Heart left ventricle (tissue), 16 donors: Measurements from ENCODE around the gene NAXE. TPM values are rescaled to one million over a fixed set of nuclear protein-coding genes. Genes with fewer than 3 reads are reported as not detected.

Experiments
- ATAC-seq, 4 donors: fragments of 200-7000 bp; cut with Tn5 transposase; one replicate each; pipeline ENCODE4 v1.9.1; 2020 to 2022; ENCODE audit warnings: moderate library complexity in 4 of 4, mild to moderate bottlenecking in 3 of 4, moderate number of reproducible peaks in 1 of 4
- DNase-seq, 5 donors: peaks; one replicate each; pipeline ENCODE4 v3.0.0-alpha.2; 2020
- H3K27ac ChIP-seq, 12 donors: fragments of 200-600 bp; sonication (generic) in 4 of 12; one replicate each; pipeline versions ENCODE4 v1.5.0 to v1.8.0; 2016 to 2022; ENCODE audit warnings: mild to moderate bottlenecking in 2 of 12
- H3K27me3 ChIP-seq, 9 donors: fragments of 200-600 bp; sonication (generic) in 2 of 9; one replicate each; pipeline versions ENCODE4 v1.5.1 to v1.8.0; 2016 to 2022; ENCODE audit warnings: mild to moderate bottlenecking in 3 of 9
- H3K36me3 ChIP-seq, 9 donors: fragments of 200-600 bp; sonication (generic) in 2 of 9; one replicate each; pipeline versions ENCODE4 v1.5.0 to v1.8.0; 2018 to 2022; ENCODE audit warnings: mild to moderate bottlenecking in 2 of 9
- H3K4me1 ChIP-seq, 12 donors: fragments of 200-600 bp; sonication (generic) in 4 of 12; one replicate each; pipeline versions ENCODE4 v1.5.0 to v1.8.0; 2016 to 2022; ENCODE audit warnings: mild to moderate bottlenecking in 3 of 12
- H3K4me3 ChIP-seq, 12 donors: fragments of 200-600 bp; sonication (generic) in 4 of 12; one replicate each; pipeline versions ENCODE4 v1.5.0 to v1.8.0; 2017 to 2022; ENCODE audit warnings: mild to moderate bottlenecking in 9 of 12, moderate library complexity in 4 of 12
- H3K9me3 ChIP-seq, 12 donors: fragments of 200-600 bp; sonication (generic) in 4 of 12; one replicate each; pipeline versions ENCODE4 v1.5.0 to v1.8.0; 2016 to 2022; ENCODE audit warnings: mild to moderate bottlenecking in 1 of 12
- CTCF ChIP-seq, 12 donors: fragments of 200-600 bp; sonication (generic) in 4 of 12; IDR thresholded peaks; one replicate each; pipeline versions ENCODE4 v1.5.0 to v1.8.0; 2018 to 2022; ENCODE audit warnings: antibody characterized with exemption in 12 of 12, mild to moderate bottlenecking in 5 of 12
- POLR2A ChIP-seq, 2 donors: fragments of 450-650 bp; IDR thresholded peaks; one replicate each; pipeline ENCODE4 v1.6.1; 2017; ENCODE audit warnings: antibody characterized with exemption in 2 of 2, mild to moderate bottlenecking in 2 of 2, moderate library complexity in 2 of 2
- WGBS, 4 donors: extraction: QIAGEN DNeasy Blood & Tissue Kit in 2 of 4; methylation state at CpG; one replicate each; pipeline versions ENCODE4 v1.1.5 to v1.1.7; 2013 to 2018; 5-methylcytosine and 5-hydroxymethylcytosine counted together
- intact Hi-C, 10 donors: fragments of 100-400 bp; cut with DNase I; formaldehyde crosslinking; loops; one replicate each; pipeline versions ENCODE4 v1.11.1 to v1.14.2; 2022
- polyA plus RNA-seq, 2 donors: library from polyadenylated mRNA; stranded (reverse); fragments of 200-250 nt; gene quantifications; one replicate each; pipeline ENCODE4 v1.2.3, GENCODE V29; 2013
- total RNA-seq, 9 donors: library from RNA; depleted of rRNA in 2 of 9; stranded (reverse); fragments of >200 nt in 2 of 9; fragmentation: NEBNext Ultra II Directional in 3 of 9; extraction: Animal tissue kit (Norgen Biotek cat#: 25700) in 3 of 9; gene quantifications; one replicate each; pipeline versions ENCODE4 v1.1.0 to v1.2.4, GENCODE V29; 2016 to 2023
- donor health status: ischemic (EF 13 %, LVEDD 7.1; RV severe dilation, severe dysfunction).
- donor health status: healthy with polysubstance abuse.
- donor health status: DM: no; HTN: yes; CAD: no.
- donor health status: DM: no; HTN: no; CAD: no.
- donor health status: ischemic (EF 25% LVEDD 6.9; RV normal size, moderate dysfunction).
- donor health status: ischemic (EF 25% LVEDD 5.7; RV mildly dilated, moderate dysfunction).
- donor health status: healthy.
- donor health status: DM: yes; HTN: yes; CAD: no.
- donor health status: ischemic (EF 35%, LVEDD 5.7; RV mildly dilated, moderate dysfunction).
- donor health status: nonischemic (EF 11% LVEDD 7.7; RV severe dilation, severe dysfunction).
- donor health status: DM: yes; HTN: yes; CAD: no.
- donor health status: PGD.
- donor health status: ischemic (EF 29% LVEDD 5.4; RV normal size, mild dysfunction).
- donor health status: nonischemic (EF 23%, LVEDD 6.1; RV moderate dilation, normal function).

Gene NAXE
- total and polyA plus RNA-seq, 11 donors: 75.8 to 141 (median 101) TPM

GRCh38 chr1:156579472-156579871 lies 12.1 kb upstream of the NAXE start, which contains the start of gene TTC24:
TSS of gene TTC24 (plus strand) at chr1:156579723. CDS start at chr1:156581365, 1,642 bp downstream.
- intact Hi-C loops: loop anchor here in 1 of 10 donors (5.0 kb wide), 1 partner anchor 52 kb away; no protein-coding TSS in a partner anchor
- WGBS, 4 donors: 75 to 80% (median 77%) methylated on average over 5 of the region's 5 CpGs
- H3K27me3 ChIP-seq: no peaks in the 10 kb centered on the region
- TF ChIP-seq CTCF (IDR thresholded peaks at IDR 0.05): no peak
- TF ChIP-seq POLR2A (IDR thresholded peaks at IDR 0.05): no peak
- H3K4me3 ChIP-seq: no peak within 1 kb of the TSS
- peaks cover 0 to 7% (median 0%) of the 10 kb centered on the region in 12 donors for H3K4me1 ChIP-seq
- no peaks in the 10 kb centered on the region for H3K9me3 ChIP-seq
- ATAC-seq (no peak), DNase-seq (no peak)
- H3K27ac ChIP-seq: no peak within 1 kb of the TSS
- H3K36me3 ChIP-seq: no peaks in the 10 kb centered on the region

DNA sequence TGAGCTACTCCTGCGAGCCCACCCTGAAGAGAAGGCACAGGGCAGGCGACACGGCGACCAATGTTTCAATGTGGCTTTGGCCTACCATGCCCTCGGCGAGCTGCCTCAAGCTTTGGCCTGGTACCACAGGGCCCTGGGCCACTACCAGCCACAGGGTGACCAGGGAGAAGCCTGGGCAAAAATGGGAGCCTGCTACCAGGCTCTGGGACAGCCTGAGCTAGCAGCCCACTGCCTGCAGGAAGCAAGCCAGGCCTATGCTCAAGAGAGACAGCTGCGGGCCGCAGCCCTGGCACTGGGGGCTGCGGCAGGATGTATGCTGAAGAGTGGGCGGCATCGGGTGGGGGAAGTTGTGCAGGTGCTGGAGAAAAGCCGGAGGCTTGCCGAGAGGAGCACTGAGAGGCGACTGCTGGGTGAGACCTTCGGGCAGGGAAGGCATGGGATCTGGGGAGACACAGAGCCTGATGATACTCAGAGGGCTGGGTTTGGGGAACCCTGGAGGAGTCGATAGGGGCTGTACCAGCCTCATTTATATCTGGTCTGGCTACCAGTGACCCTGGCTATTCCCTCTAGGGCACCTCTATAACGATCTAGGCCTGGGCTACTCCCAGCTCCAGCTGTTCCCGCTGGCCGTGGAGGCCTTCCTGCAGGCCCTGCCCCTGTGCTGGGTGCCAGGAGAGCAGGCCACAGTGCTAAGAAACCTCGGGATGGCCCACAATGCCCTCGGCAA lies 9.8 kb upstream of the NAXE start:
- Histone ChIP-seq H3K27ac (no peak overlapping the region), H3K36me3 (no peaks in the 10 kb centered on the region), H3K4me1 (peaks cover 0 to 7% (median 0%) of the 10 kb centered on the region in 12 donors), H3K4me3 (peak overlapping the region in 1 of 12 donors; percentile 26), H3K9me3 (no peaks in the 10 kb centered on the region), H3K27me3 (no peaks in the 10 kb centered on the region)
- 69 to 83% (median 80%) methylated on average over 18 to 21 of the region's 21 CpGs for WGBS, 4 donors
- intact Hi-C loops: loop anchor here in 9 of 10 donors (2.0 to 5.0 kb wide), 5 partner anchors 70 to 75 kb away; no protein-coding TSS in a partner anchor
- no peak for ATAC-seq
- DNase-seq: no peak
- no peak for TF ChIP-seq POLR2A (IDR thresholded peaks at IDR 0.05)
- TF ChIP-seq CTCF (IDR thresholded peaks at IDR 0.05): no peak

DNA sequence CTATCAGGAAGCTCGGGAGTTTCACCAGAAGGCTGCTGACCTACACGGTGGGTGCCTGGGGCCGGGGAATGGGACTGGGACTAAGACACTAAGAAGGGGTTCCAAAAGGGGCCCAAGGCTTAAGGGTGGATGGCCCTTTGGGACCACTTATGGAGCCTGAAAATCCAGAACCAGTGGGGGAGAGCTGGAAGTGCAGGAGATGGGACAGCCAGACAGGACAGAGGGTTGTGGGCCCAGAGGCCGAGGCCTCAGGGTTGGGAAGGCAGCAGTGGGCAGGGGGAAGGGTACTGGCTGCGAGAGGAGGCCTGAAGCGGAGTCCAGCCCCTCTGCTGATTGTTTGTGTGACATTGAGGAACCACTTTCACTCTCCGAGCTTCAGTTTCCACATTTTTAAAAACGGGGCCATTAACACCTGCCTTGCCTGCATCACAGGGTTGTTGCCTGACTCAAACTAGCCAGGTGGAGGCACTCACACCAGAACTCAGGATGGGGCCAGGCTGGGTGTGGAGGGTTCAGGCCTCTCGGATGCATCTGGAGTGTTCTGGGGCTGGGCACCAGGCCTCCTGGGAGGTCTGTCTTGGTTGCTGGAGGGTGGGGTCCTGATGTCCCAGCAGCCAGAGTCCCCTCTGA lies 9.1 kb upstream of the NAXE start:
- 77 to 82% (median 79%) methylated on average over 8 to 9 of the region's 9 CpGs for WGBS, 4 donors
- H3K4me3 ChIP-seq: peak overlapping the region in 1 of 12 donors; percentile 26
- H3K27ac ChIP-seq: no peak overlapping the region
- TF ChIP-seq CTCF (IDR thresholded peaks at IDR 0.05): no peak
- TF ChIP-seq POLR2A (IDR thresholded peaks at IDR 0.05): no peak
- peaks cover 0 to 7% (median 0%) of the 10 kb centered on the region in 12 donors for H3K4me1 ChIP-seq
- H3K36me3 ChIP-seq: no peaks in the 10 kb centered on the region
- intact Hi-C loops: loop anchor here in 9 of 10 donors (2.0 to 5.0 kb wide), 5 partner anchors 70 to 75 kb away; no protein-coding TSS in a partner anchor
- DNase-seq (no peak), ATAC-seq (no peak)
- H3K27me3 ChIP-seq: no peaks in the 10 kb centered on the region
- H3K9me3 ChIP-seq: no peaks in the 10 kb centered on the region
